IMR-90 (cell line): Measurements from ENCODE around the gene N4BP2L1. TPM values are rescaled to one million over a fixed set of nuclear protein-coding genes. Genes with fewer than 3 reads are reported as not detected.

ENCODE experiments used
- ATAC-seq: fragments of 200-7000 bp; cut with Tn5 transposase; 2 replicates; pipeline ENCODE4 v1.9.1; 2020; ENCODE audit warnings: low read depth, mild to moderate bottlenecking, moderate library complexity
- BruUV-seq: library from RNA; stranded (reverse); fragments of 400-500 nt; replicated peaks from 2 replicates; lab custom pipeline; 2021; lab: Mats Ljungman, UMichigan
- CTCF ChIA-PET: fragments of 300-600 bp; formaldehyde crosslinking; extraction: SDS; loops from one replicate; lab custom pipeline; 2021; ENCODE audit warnings: antibody characterized with exemption; lab: Yijun Ruan, JAX
- POLR2A ChIA-PET: fragments of 300-600 bp; sonication (Branson Sonifier 250); formaldehyde crosslinking; loops from one replicate; lab custom pipeline; 2022; ENCODE audit warnings: antibody characterized with exemption; ENCODE audit not compliant: unreplicated experiment; lab: Charles Lee
- DNase-seq: peaks from one replicate; pipeline ENCODE4 v3.0.0; 2013
- H2AFZ ChIP-seq: replicated peaks from 2 replicates; pipeline ENCODE3; 2013; ENCODE audit warnings: low read length, mild to moderate bottlenecking; ENCODE audit not compliant: poor library complexity
- H2AK5ac ChIP-seq: 2 replicates; pipeline ENCODE4 v1.6.1; 2013; ENCODE audit warnings: low read depth, low read length, inconsistent platforms
- H2AK9ac ChIP-seq: replicated peaks from 2 replicates; pipeline ENCODE3; 2013; ENCODE audit warnings: mild to moderate bottlenecking, low read depth, low read length, moderate library complexity; ENCODE audit not compliant: poor library complexity
- H2BK120ac ChIP-seq: 2 replicates; pipeline ENCODE4 v1.6.1; 2013; ENCODE audit warnings: low read depth, low read length, inconsistent platforms
- H2BK15ac ChIP-seq: 3 replicates; pipeline ENCODE4 v1.6.1; 2013; ENCODE audit warnings: low read depth, low read length, inconsistent platforms
- H2BK20ac ChIP-seq: 2 replicates; pipeline ENCODE4 v1.6.1; 2013; ENCODE audit warnings: low read depth, mild to moderate bottlenecking, inconsistent platforms, low read length, moderate library complexity
- H2BK5ac ChIP-seq: 2 replicates; pipeline ENCODE4 v1.6.1; 2013; ENCODE audit warnings: mild to moderate bottlenecking, low read depth, low read length, inconsistent platforms; ENCODE audit not compliant: poor library complexity, severe bottlenecking
- H3K14ac ChIP-seq: replicated peaks from 2 replicates; pipeline ENCODE4 v1.6.1; 2013; ENCODE audit warnings: low read depth, low read length, inconsistent platforms
- H3K18ac ChIP-seq: 2 replicates; pipeline ENCODE4 v1.6.1; 2013; ENCODE audit warnings: low read depth, low read length, control low read depth
- H3K23ac ChIP-seq: 2 replicates; pipeline ENCODE4 v1.6.1; 2013; ENCODE audit warnings: low read depth, low read length, inconsistent platforms
- H3K27ac ChIP-seq: 2 replicates; pipeline ENCODE4 v1.5.1; 2013; ENCODE audit warnings: mild to moderate bottlenecking, control low read depth, low read length; ENCODE audit not compliant: insufficient read depth
- H3K27me3 ChIP-seq: 2 replicates; pipeline ENCODE4 v1.6.1; 2013; ENCODE audit warnings: low read length; ENCODE audit not compliant: control insufficient read depth, insufficient read depth
- H3K36me3 ChIP-seq: 2 replicates; pipeline ENCODE4 v1.6.1; 2013; ENCODE audit warnings: low read length, mixed read lengths; ENCODE audit not compliant: control insufficient read depth, insufficient read depth
- H3K4ac ChIP-seq: 2 replicates; pipeline ENCODE4 v1.6.1; 2013; ENCODE audit warnings: low read depth, low read length, inconsistent platforms
- H3K4me1 ChIP-seq: 2 replicates; pipeline ENCODE4 v1.6.1; 2013; ENCODE audit warnings: low read length, mixed read lengths; ENCODE audit not compliant: control insufficient read depth, insufficient read depth
- H3K4me2 ChIP-seq: 2 replicates; pipeline ENCODE4 v1.6.1; 2013; ENCODE audit warnings: low read depth, mild to moderate bottlenecking, control low read depth, low read length, moderate library complexity
- H3K4me3 ChIP-seq: 2 replicates; pipeline ENCODE4 v1.5.1; 2013; ENCODE audit warnings: low read depth, mild to moderate bottlenecking, control low read depth, low read length, moderate library complexity; ENCODE audit not compliant: insufficient read depth
- H3K56ac ChIP-seq: 2 replicates; pipeline ENCODE4 v1.6.1; 2013; ENCODE audit warnings: low read length, inconsistent platforms; ENCODE audit not compliant: insufficient read depth; ENCODE audit errors: extremely low read depth
- H3K79me1 ChIP-seq, 2 experiments: 2 replicates each; pipeline ENCODE4 v1.6.1; 2013; ENCODE audit warnings: low read length in 2 of 2, inconsistent platforms in 1 of 2, low read depth in 1 of 2
- H3K9ac ChIP-seq: 2 replicates; pipeline ENCODE4 v1.6.1; 2013; ENCODE audit warnings: low read depth, low read length, control low read depth
- H3K9me1 ChIP-seq: 2 replicates; pipeline ENCODE4 v1.6.1; 2013; ENCODE audit warnings: low read length, inconsistent platforms; ENCODE audit not compliant: insufficient read depth
- H3K9me3 ChIP-seq: 2 replicates; pipeline ENCODE4 v1.6.1; 2013; ENCODE audit warnings: low read length; ENCODE audit not compliant: control insufficient read depth, insufficient read depth
- H4K20me1 ChIP-seq: 2 replicates; pipeline ENCODE4 v1.6.1; 2013; ENCODE audit warnings: low read length, inconsistent platforms; ENCODE audit not compliant: insufficient read depth
- H4K5ac ChIP-seq: 2 replicates; pipeline ENCODE4 v1.6.1; 2013; ENCODE audit warnings: mild to moderate bottlenecking, low read depth, low read length, control low read depth
- H4K8ac ChIP-seq, 2 experiments: 2 replicates each; pipeline ENCODE4 v1.6.1; 2013; ENCODE audit warnings: low read depth in 2 of 2, low read length in 2 of 2, control low read depth in 1 of 2, inconsistent platforms in 1 of 2
- H4K91ac ChIP-seq: 2 replicates; pipeline ENCODE4 v1.6.1; 2013; ENCODE audit warnings: low read depth, low read length, inconsistent platforms; ENCODE audit not compliant: insufficient read depth
- BHLHE40 ChIP-seq: fragments of 150-350 bp; IDR thresholded peaks from 2 replicates; pipeline ENCODE4 v1.6.1; 2016; ENCODE audit warnings: mild to moderate bottlenecking, low read depth, low read length
- CHD1 ChIP-seq: IDR thresholded peaks from 2 replicates; pipeline ENCODE4 v1.6.1; 2012; ENCODE audit warnings: low read depth, low read length, improper control_type of control experiment
- CTCF ChIP-seq: conservative IDR thresholded peaks from 2 replicates; pipeline ENCODE4 v1.5.1; 2012; ENCODE audit warnings: mild to moderate bottlenecking, low read depth, low read length, improper control_type of control experiment
- ELK1 ChIP-seq: fragments of 150-350 bp; IDR thresholded peaks from 2 replicates; pipeline ENCODE4 v1.6.1; 2016; ENCODE audit warnings: low read depth, mild to moderate bottlenecking, low read length, moderate library complexity, borderline replicate concordance
- MAFK ChIP-seq: IDR thresholded peaks from 2 replicates; pipeline ENCODE4 v1.6.1; 2012; ENCODE audit warnings: low read depth, low read length, improper control_type of control experiment
- MXI1 ChIP-seq: IDR thresholded peaks from 2 replicates; pipeline ENCODE4 v1.6.1; 2012; ENCODE audit warnings: low read depth, mild to moderate bottlenecking, low read length, moderate library complexity, borderline replicate concordance
- NFE2L2 ChIP-seq: fragments of 150-350 bp; IDR thresholded peaks from 2 replicates; pipeline ENCODE4 v1.6.1; 2016; ENCODE audit warnings: low read depth, mild to moderate bottlenecking, low read length
- POLR2A ChIP-seq: IDR thresholded peaks from 2 replicates; pipeline ENCODE4 v1.6.1; 2012; ENCODE audit warnings: mild to moderate bottlenecking, low read depth, low read length
- RCOR1 ChIP-seq: IDR thresholded peaks from 2 replicates; pipeline ENCODE4 v1.6.1; 2012; ENCODE audit warnings: mild to moderate bottlenecking, low read length, improper control_type of control experiment; ENCODE audit not compliant: insufficient replicate concordance
- RFX5 ChIP-seq: IDR thresholded peaks from 2 replicates; pipeline ENCODE4 v1.8.0; 2012; ENCODE audit warnings: low read depth, mild to moderate bottlenecking, low read length, moderate library complexity
- SMC3 ChIP-seq: fragments of 150-350 bp; IDR thresholded peaks from 2 replicates; pipeline ENCODE4 v1.6.1; 2016; ENCODE audit warnings: low read depth, mild to moderate bottlenecking, antibody characterized with exemption, low read length, moderate library complexity
- WGBS, 2 experiments: methylation state at CpG; one replicate each; pipeline versions ENCODE4 v1.1.5 to v1.1.7; 2013; ENCODE audit warnings: missing lambda C conversion rate in 2 of 2; ENCODE audit not compliant: insufficient read length in 1 of 2; ENCODE audit errors: extremely low coverage in 2 of 2; 5-methylcytosine and 5-hydroxymethylcytosine counted together
- dilution Hi-C: fragments of 300-500 bp; cut with HindIII; formaldehyde crosslinking; loops from one replicate; pipeline ENCODE4 v1.14.3; 2018; ENCODE audit warnings: low sequenced_read_pairs; ENCODE audit not compliant: unreplicated experiment
- in situ Hi-C: fragments of 300-500 bp; cut with MboI; formaldehyde crosslinking; loops from 3 replicates; pipeline ENCODE4 v1.14.3; 2019; ENCODE audit warnings: low sequenced_read_pairs, inconsistent platforms, mixed read lengths
- intact Hi-C: fragments of 100-400 bp; cut with micrococcal nuclease; formaldehyde crosslinking; loops from 2 replicates; pipeline ENCODE4 v1.10.0; 2022
- polyA plus RNA-seq, 3 experiments: library from polyadenylated mRNA; depleted of rRNA; stranded (reverse); fragments of >200 nt; gene quantifications; 2 replicates each; pipeline ENCODE4 v1.2.3, GENCODE V29; 2012; ENCODE audit warnings: low replicate concordance in 1 of 3
- total RNA-seq: library from RNA; depleted of rRNA; stranded (reverse); fragments of >200 nt; gene quantifications from 2 replicates; pipeline ENCODE4 v1.2.3, GENCODE V29; 2012

The N4BP2L1 gene
- total and polyA plus RNA-seq, 2 of the 4 experiments (the other 2 are of a cell fraction) = 0.18 to 0.46 TPM

- Histone ChIP-seq H4K20me1 (no peaks in the 10 kb centered on the region), H2BK20ac (no peak overlapping the region), H2BK15ac (no peak overlapping the region), H3K18ac (no peak overlapping the region), H3K9me3 (peaks cover 15% of the 10 kb centered on the region), H3K9me1 (no peaks in the 10 kb centered on the region), H2AK9ac (no peak overlapping the region), H2AFZ (no peak overlapping the region), H3K4me2 (no peak overlapping the region), H3K27me3 (no peaks in the 10 kb centered on the region), H4K8ac (no peak overlapping the region), H3K4ac (no peak overlapping the region), H3K14ac (no peak overlapping the region), H3K56ac (no peak overlapping the region), H2BK120ac (no peak overlapping the region), H3K79me1 (0 out of 4 replicates have a peak, but pooled peaks cover 0 to 3% of the 10 kb centered on the region in 2 experiments), H4K5ac (no peak overlapping the region), H3K4me3 (no peak overlapping the region), H3K27ac (no peak overlapping the region), H3K9ac (no peak overlapping the region), H2BK5ac (no peak overlapping the region), H4K91ac (no peak overlapping the region), H2AK5ac (no peak overlapping the region), H3K4me1 (no peaks in the 10 kb centered on the region), H3K23ac (no peak overlapping the region), H3K36me3 (no peaks in the 10 kb centered on the region)
- dilution Hi-C loops (no loop called here), in situ Hi-C loops (no loop called here), intact Hi-C loops (no loop called here)
- DNase-seq (peak; percentile 15), ATAC-seq (peak; percentile 77)
- ChIA-PET CTCF (no interaction called here), POLR2A (interaction anchor here (0.6 kb wide), 1 partner anchor 83 kb away, joined by 3 read pairs; no protein-coding TSS in a partner anchor)
- TF ChIP-seq BHLHE40 (no peak), SMC3 (no peak), RFX5 (no peak), RCOR1 (no peak), MXI1 (no peak), ELK1 (no peak), NFE2L2 (no peak), CHD1 (no peak), MAFK (no peak), POLR2A (no peak), CTCF (no peak)
- no CpG with 5 or more reads among the region's 1 CpG for WGBS, 2 experiments
- BruUV-seq = no TSS peak
These were observed 26.1 kb upstream of the N4BP2L1 start for GRCh38 chr13:32453981-32454380.
